HG02588 (cell line): ENCODE results near the gene ROPN1B.

Experiments used
- ATAC-seq: cut with Tn5 transposase; IDR thresholded peaks from one replicate; pipeline ENCODE4 v1.9.1; 2021; ENCODE audit warnings: mild to moderate bottlenecking, moderate library complexity; ENCODE audit not compliant: unreplicated experiment

ROPN1B gene

DNA sequence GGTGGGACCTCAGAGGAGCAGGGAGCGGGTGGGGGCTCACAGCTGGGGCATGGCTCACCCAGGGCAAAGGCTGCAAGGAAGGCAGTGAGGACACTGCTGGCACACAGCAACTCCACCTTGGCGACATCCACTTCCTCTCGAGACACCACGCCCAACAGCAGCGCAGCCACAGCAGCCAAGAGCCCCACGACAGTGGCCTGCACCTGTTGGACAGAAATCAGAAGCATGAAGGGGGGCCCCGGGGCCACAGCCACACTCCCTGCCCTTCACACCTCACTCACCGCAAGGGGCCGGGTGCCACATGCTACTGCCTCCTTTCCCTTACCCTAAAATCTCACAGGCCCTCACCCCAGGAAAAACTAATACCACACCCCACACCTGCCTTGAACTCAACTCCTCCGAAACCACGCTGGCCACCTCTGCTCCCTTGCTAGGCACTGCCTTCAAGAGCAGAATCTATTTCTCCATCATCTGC is 57.3 kb downstream of the ROPN1B start:
- no peak for ATAC-seq

GRCh38 chr3:126026761-126027160 is 57.8 kb downstream of the ROPN1B start:
- no peak for ATAC-seq

GRCh38 chr3:126028096-126028495 is 59.1 kb downstream of the ROPN1B start:
- no peak for ATAC-seq

GRCh38 chr3:126029241-126029640 is 60.3 kb downstream of the ROPN1B start:
- no peak for ATAC-seq

DNA sequence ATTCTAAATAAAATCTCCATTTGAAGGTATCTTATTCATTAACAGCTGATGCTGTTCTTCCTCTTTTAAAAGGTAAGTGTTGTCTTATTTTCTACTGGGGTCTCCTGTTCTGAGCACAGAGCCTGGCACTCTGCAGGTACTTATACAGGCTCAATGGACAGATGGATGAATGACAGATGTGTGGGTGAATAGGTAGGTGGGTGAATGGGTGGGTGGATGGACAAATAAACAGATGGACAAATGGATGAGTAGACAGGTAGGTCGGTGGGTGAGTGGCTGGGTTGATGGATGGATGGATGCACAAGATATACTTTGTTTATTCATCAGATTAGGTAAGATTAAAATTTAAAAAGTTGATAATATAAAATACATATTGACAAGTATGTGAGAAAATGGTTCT is 61.5 kb downstream of the ROPN1B start:
- no peak for ATAC-seq

DNA sequence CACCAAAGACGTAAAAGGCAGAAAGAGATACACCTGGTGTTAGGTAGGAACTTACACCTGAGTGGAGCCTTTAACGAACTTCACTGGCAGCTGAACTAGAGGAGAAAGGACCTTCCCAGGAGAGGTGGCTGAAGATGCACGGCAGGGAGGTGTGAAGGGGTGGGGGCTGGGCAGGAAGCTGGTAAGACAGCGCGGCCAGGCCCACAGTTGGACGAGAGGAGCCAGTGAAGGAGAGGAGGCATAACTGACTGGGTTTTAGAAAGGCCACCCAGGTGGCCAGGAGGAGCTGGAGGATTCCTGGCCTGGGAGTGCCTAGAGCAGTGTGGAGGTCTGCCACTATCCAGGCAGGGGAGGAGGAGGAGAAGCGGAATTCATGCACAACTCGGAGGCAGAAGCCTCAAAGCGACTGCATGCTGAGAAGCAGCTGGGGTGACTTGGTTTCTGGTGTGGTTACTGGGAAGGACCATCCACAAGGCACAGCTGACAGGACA is 63.0 kb downstream of the ROPN1B start:
- no peak for ATAC-seq
